GM10248 (cell line): ENCODE results near the gene LRRC75A.

Experiments used
- CTCF ChIA-PET: fragments of 300-600 bp; sonication (Branson Sonifier 250); formaldehyde crosslinking; extraction: SDS; loops from one replicate; lab custom pipeline; 2021; ENCODE audit warnings: antibody characterized with exemption; lab: Yijun Ruan, JAX
- POLR2A ChIA-PET: fragments of 350-650 bp; sonication (Branson Sonifier 250); formaldehyde crosslinking; extraction: SDS; loops from one replicate; lab custom pipeline; 2020; ENCODE audit warnings: antibody characterized with exemption; lab: Yijun Ruan, JAX
- DNase-seq: peaks from one replicate; pipeline ENCODE4 v3.0.0; 2012; ENCODE audit errors: extremely low spot score
- CTCF ChIP-seq: IDR thresholded peaks from 2 replicates; pipeline ENCODE4 v1.5.1; 2012; ENCODE audit warnings: mild to moderate bottlenecking, low read depth; ENCODE audit errors: extremely low read depth, missing control alignments, control extremely low read depth

Gene LRRC75A

GRCh38 chr17:16429083-16429482 lies 62.9 kb downstream of the LRRC75A start:
- DNase-seq: no peak
- POLR2A ChIA-PET: interaction anchor here (1.5 kb wide), 1 partner anchor 49 kb away, joined by 3 read pairs; the partner anchor contains the start of gene UBB
- no peak for TF ChIP-seq CTCF
- CTCF ChIA-PET: interaction anchor here (1.0 to 5.3 kb wide), 4 partner anchors 9 to 92 kb away, joined by 3 to 44 read pairs (median 10); partner anchors contain the start of gene TRPV2

- peak; percentile 40 for TF ChIP-seq CTCF
- peak; percentile 67 for DNase-seq
- POLR2A ChIA-PET: interaction anchor here (1.3 to 1.8 kb wide), 3 partner anchors 9 to 48 kb away, joined by 3 to 10 read pairs (median 3); partner anchors contain the start of gene UBB
- CTCF ChIA-PET: interaction anchor here (1.0 to 5.3 kb wide), 12 partner anchors 9 to 94 kb away, joined by 3 to 44 read pairs (median 3); partner anchors contain the start of gene TRPV2
Observed at GRCh38 chr17:16428098-16428882, 63.7 kb downstream of the LRRC75A start.

GRCh38 chr17:16427020-16427419 lies 65.0 kb downstream of the LRRC75A start:
- ChIA-PET CTCF (interaction anchor here (1.0 to 5.3 kb wide), 10 partner anchors 10 to 95 kb away, joined by 3 to 44 read pairs (median 3); partner anchors contain the start of gene TRPV2), POLR2A (interaction anchor here (1.3 to 1.8 kb wide), 2 partner anchors 8 to 12 kb away, joined by 3 to 10 read pairs; no protein-coding TSS in a partner anchor)
- DNase-seq: no peak
- no peak for TF ChIP-seq CTCF

GRCh38 chr17:16425698-16426659 lies 66.0 kb downstream of the LRRC75A start:
- no peak for TF ChIP-seq CTCF
- ChIA-PET POLR2A (interaction anchor here (0.7 to 1.2 kb wide), 2 partner anchors 18 to 45 kb away, joined by 3 read pairs; partner anchors contain the start of gene UBB), CTCF (interaction anchor here (1.2 to 5.3 kb wide), 5 partner anchors 9 to 62 kb away, joined by 3 to 44 read pairs (median 7); partner anchors contain the start of gene TRPV2)
- no peak for DNase-seq

- CTCF ChIA-PET: interaction anchor here (1.2 to 1.7 kb wide), 4 partner anchors 10 to 61 kb away, joined by 3 to 9 read pairs (median 6); partner anchors contain the start of gene TRPV2
- TF ChIP-seq CTCF: no peak
- DNase-seq: no peak
- POLR2A ChIA-PET: interaction anchor here (1.2 kb wide), 1 partner anchor 44 kb away, joined by 3 read pairs; the partner anchor contains the start of gene UBB
Observed at GRCh38 chr17:16425202-16425601, 66.8 kb downstream of the LRRC75A start.
